Sigmoid colon (tissue), 4 donors: ENCODE measurements around the gene MAP1LC3B.

ENCODE experiments used
- POLR2A ChIP-seq, 2 donors: fragments of 450-650 bp; IDR thresholded peaks; one replicate each; pipeline ENCODE4 v1.6.1; 2016; ENCODE audit warnings: antibody characterized with exemption in 2 of 2, mild to moderate bottlenecking in 2 of 2, moderate library complexity in 2 of 2
- POLR2AphosphoS5 ChIP-seq, 4 donors: sonication (generic); formaldehyde crosslinking; IDR thresholded peaks; one replicate each; pipeline ENCODE4 v1.6.1; 2017; ENCODE audit warnings: antibody characterized with exemption in 4 of 4

DNA sequence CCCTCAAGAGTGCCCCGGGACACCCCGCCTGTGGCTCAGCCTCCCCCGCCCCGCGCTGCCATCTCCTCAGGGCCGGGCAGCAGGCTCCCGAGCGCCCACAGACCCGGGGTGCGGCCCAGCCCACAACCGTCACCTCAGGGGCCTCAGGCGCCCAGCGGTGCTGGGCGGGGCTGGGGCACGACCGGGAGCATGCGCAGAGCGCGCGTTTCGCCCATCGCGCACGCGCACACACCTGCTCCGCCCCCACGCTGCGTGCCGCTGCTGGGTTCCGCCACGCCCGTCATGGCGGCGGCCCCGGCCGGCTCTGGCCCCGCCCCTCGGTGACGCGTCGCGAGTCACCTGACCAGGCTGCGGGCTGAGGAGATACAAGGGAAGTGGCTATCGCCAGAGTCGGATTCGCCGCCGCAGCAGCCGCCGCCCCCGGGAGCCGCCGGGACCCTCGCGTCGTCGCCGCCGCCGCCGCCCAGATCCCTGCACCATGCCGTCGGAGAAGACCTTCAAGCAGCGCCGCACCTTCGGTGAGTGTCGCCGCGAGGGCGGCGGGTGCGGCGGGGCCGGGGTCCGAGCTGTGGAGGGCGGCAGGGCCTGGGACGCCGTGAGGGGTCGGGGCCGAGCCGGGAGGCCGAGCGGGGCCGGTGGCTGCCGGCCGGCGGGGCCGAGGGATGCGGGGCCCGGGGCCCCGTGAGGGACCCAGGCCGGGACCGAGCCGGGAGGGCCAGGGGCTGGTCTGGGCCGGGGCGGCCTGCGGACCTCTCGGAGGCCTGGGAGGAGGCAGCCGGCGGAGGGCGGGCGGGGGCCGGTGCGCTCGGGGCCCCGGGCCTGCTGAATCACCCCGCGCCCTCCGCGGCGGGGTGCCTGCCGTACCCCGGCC lies at the start of gene MAP1LC3B:
- TF ChIP-seq POLR2AphosphoS5 (IDR thresholded peaks at IDR 0.05) (peak; percentile 97 to 99 (median 99)), POLR2A (IDR thresholded peaks at IDR 0.05) (peak; percentile 97)
